HG03565 (cell line): ENCODE results near the gene NPHP1.
"Not testable (repeated sequence)": the region's sequence is repeated elsewhere in the genome, so short reads cannot be mapped to it uniquely, and the experiment has no call there.

ENCODE experiments used
- ATAC-seq: cut with Tn5 transposase; IDR thresholded peaks from one replicate; pipeline ENCODE4 v1.9.1; 2021; ENCODE audit warnings: mild to moderate bottlenecking, moderate library complexity; ENCODE audit not compliant: unreplicated experiment

The NPHP1 gene

DNA sequence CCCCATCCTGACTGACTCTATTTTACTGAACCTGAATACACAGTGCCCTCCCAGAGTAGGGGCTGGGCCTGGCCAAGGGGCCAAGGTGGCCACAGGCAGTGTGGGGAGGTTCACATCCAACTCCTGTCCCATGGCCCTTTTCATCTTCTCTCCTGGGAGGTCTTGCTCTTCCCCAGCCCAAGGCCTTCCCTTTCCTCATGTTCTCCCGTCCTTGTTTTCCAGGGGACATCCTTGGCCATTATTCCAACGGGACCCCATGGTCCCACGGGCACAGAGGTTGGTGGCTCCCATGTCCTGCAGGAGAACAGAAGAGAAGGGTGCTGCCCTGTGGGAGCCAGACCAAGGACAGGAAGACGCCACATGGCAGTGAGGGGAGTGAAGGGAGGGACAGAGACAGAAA, 99.6 kb downstream of the NPHP1 start:
- no peak for ATAC-seq

GRCh38 chr2:110104025-110104771, 100.6 kb downstream of the NPHP1 start:
- ATAC-seq = no peak

GRCh38 chr2:110103061-110103961, 101.5 kb downstream of the NPHP1 start:
- no peak for ATAC-seq

DNA sequence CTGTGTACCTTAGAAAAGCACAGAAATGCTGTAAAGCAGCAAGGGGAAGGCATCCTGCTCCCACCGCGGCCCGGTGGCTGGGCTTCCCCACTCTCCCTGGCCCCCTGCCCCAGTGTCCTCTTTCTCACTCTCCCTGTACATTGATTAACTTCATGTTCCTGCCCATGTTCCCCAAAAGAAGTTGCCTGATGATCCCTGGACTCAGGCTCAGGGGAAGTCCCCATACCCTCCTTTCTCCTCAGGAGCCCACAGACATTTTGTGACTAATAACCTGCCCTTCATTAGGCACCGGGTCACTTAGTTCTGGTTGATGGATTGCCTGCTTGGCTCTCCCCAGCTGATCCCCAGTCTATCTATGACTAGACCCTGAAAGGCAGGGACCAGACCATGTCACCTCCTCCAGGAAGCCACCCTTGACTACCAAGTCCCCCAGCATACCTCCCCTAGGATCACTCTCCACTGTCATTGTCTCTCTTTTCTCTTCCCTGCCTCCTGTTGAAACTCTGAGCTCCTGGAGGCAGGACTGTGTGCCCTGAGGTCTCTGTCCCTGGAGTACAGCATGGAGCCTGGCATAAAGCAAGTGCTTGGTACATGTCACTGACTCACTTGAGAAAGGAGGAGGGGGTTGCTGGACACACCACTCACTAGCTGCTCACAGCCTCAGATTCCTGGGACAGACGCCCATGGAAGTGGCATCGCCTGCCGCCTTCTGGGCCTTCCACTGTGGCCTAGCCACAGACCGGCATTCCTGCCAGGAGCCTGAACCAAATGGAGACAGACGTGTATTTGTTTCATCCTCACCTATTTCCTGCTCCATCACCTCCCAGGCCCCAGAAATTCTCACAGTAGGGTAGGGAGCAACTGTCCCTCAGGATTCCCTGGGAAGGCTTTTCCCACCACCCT, 102.7 kb downstream of the NPHP1 start:
- no peak for ATAC-seq

- ATAC-seq = no peak
Measured at GRCh38 chr2:110101280-110101844, 103.5 kb downstream of the NPHP1 start.

DNA sequence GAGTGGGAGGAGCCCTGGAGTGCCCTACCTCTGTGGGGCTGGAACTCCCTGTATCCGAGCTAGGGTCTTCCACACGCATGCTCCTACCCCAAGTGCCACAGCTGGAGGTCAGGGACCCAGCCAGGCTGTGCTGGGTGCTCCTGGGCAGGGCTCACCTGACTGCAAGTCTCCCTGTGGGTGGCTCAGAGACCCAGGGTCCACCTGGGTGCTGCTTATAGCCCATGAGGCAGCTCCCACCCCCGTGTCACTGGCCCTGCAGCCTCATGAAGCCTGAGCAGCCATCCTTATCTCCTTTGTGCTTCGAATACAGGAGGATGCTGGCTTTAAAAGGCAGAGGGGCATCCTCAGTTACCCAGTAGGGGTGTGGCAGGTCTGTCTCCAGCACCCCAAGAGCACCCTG, 103.9 kb downstream of the NPHP1 start:
- not testable (repeated sequence) for ATAC-seq

DNA sequence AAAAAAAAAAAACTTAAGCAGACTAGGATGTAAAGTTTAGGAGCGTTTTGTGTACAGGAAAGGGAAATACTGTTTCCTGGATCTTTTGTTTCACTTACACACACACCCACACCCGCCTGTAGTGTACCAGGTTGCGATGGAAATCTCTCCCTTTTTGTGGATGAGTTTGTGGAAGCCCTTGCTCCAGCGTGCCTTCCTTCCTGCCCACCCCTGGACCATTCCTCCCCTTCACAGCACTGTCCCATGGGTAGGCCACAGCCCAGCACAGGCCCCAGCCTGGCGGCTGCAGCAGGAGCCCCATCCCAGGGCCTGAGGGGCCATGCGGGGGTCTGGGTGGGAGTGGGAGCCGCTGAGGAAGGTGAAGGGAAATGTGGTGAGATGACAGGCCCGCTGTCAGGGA, 104.3 kb downstream of the NPHP1 start:
- ATAC-seq = no peak

GRCh38 chr2:110099471-110100225, 105.2 kb downstream of the NPHP1 start:
- no peak for ATAC-seq

DNA sequence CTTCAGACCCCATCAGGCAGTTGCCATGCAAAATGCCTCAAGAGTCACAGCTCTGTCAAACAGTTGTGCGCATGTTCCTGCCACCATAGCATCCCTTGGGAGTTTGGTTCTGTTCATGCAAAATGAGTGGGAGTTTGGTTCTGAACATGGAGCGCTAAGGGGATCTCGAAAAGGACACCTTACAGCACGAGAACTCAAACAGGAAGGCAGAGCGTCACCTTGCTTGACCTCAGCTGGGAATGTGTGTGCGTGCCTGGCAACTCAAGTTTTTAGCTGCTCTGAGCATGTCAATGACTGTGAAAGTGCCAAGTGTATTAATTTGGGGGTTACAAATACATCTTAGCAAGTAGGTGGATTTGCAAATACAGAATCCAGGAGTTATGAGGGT, 105.8 kb downstream of the NPHP1 start:
- no peak for ATAC-seq

GRCh38 chr2:110097506-110098220, 107.2 kb downstream of the NPHP1 start:
- ATAC-seq = no peak

DNA sequence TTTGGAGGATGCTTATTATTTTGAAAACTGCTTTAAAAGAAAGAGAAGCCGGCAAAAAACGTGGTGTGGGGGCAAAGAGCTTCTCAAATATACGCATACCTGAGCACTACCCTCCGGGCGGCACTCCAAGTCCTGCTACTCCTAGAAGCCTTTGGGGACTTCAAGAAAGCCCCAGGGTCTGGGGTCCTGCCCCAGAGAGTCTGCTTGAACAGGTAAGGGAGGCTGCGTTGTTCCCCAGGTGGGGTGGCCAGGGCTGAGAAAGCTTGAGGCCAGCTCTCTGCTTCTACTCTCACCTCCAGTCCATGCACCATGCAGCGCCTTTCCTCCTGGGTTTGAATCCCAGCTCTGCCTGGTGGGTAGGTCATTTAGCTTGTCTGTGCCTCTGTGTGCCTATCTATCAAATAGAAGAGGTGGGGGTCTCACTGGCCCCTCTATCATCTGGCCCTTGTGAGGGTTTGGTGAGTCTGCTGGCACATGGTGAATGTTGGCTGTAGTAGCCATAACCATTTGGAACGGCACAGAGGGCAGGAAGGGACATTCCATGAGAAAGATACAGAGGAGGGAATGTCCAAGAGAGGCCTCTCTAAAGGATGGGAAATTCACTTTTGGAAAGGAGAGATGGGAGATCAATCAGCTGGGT, 108.7 kb downstream of the NPHP1 start:
- ATAC-seq = no peak

GRCh38 chr2:110094884-110095534, 109.8 kb downstream of the NPHP1 start:
- ATAC-seq = not testable (repeated sequence)

DNA sequence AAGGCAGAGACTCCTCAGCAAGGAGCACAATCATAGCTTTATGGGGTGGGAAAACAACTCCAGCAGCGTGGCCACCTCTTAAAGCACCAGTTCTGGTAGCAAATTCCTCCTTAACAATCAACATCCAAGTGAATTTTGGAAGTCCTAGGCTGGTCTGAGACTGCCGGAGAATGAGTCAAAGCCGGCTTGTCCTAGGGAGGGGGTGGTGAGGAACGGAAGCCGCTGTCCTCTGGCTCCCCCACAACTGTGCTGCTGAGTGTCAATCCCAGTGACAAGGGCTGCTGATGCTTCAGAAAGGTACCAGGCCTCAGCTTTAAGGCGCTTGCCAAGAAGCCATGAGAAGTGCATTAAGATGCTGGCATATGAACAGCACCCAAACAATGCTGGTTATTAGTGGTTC, 110.9 kb downstream of the NPHP1 start:
- not testable (repeated sequence) for ATAC-seq

DNA sequence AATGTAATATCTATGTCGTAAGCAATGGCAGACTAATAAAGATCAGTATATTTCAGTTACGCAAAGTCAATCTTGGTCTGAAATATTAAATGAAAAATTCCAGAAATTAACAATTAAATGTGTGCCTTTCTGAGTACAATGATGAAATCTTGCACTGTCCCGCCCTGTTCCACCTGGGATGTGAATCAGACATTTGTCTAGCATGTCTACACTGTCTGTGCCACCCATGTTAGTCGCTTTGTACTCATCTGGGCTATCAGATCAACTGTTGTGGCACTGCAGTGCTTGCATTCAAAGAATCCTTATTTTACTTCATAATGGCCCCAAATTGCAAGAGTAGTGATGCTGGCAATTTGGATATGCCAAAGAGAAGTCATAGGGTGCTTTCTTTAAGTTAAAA, 114.6 kb downstream of the NPHP1 start:
- not testable (repeated sequence) for ATAC-seq

DNA sequence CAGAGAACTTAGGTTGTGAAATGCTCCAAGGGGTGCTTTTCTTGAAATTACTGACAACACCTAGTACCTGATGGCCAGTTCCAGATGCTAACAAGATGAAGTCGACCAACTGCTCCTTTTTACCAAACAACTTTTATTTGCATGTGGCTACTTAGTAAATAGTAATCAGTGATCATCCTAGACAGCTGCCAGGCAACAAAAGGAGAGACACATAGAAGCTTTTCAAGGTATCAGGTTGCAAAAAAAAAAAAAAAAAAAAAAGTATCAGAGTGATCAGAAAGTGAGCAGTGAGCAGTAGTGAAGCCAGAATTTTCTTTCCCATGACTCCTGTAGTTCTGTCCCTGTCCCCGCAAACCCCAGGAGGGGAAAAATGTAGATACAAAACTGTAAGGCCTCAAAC, 121.1 kb downstream of the NPHP1 start:
- not testable (repeated sequence) for ATAC-seq

DNA sequence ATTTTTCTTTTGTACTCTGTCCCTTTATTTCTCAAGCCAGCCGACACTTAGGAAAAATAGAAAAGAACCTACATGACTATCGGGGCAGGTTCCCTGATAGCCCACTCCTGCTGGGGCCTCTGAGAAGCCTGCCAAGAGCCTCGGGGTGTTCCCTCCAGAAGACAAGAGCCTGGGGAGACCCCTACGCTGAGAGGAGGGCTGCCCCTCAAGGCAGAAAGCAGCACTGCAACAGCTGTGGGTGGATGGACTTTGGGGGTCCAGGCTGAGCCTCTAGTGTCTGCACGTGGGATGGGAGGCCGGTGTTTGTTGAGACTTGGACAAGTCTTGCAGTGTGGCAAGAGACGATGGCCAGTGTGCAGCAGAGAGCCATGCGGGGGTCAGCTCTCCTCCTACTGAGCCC, 121.7 kb downstream of the NPHP1 start:
- not testable (repeated sequence) for ATAC-seq

DNA sequence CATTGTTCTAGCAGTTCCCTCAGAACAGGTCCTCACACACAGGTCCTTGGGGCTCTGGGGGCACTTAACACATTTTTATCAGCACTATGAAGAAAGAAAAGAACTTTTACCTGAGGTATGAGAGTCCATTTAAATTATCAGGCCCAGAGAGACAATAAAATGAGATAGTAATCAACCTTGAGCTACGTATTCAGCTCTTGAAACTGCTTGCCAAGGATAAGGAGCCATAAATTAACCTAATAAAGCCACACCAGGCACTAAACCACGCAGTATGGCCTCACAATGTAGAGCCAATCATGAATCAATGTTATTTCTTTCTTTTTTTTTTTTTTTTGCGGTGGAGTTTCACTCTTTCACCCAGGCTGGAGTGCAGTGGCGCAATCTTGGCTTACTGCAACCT, 126.7 kb downstream of the NPHP1 start:
- not testable (repeated sequence) for ATAC-seq

GRCh38 chr2:110075896-110076295, 128.9 kb downstream of the NPHP1 start:
- not testable (repeated sequence) for ATAC-seq
